GM12874 (cell line): ENCODE data around the gene PPFIA3.

Source experiments
- CTCF ChIP-seq: IDR thresholded peaks from 2 replicates; pipeline ENCODE4 v1.5.1; 2011; ENCODE audit warnings: low read depth, mild to moderate bottlenecking, control low read depth, low read length, moderate library complexity; ENCODE audit not compliant: insufficient read depth

Gene PPFIA3

GRCh38 chr19:49119411-49120324, at the start of gene PPFIA3:
TSS of gene PPFIA3 (plus strand) at chr19:49119544. CDS start at chr19:49127874, 8,330 bp downstream.
- no peak for TF ChIP-seq CTCF

DNA sequence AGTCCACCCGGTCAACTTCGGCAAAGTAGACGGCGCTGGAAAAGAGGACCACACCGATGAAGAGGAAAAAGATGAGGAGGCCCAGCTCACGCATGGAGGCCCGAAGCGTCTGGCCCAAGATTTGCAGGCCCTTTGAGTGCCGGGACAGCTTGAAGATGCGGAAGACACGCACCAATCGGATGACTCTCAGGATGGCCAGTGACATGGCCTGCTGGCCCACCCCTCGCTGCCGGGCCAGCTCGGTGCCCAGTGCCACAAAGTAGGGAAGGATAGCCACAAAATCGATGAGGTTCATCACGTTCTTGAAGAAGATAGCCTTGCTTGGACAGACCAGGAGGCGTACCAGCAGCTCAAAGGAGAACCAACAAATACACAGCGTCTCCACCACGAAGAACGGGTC, 48.9 kb upstream of the PPFIA3 start:
- TF ChIP-seq CTCF, result no peak

- no peak for TF ChIP-seq CTCF
Observed at GRCh38 chr19:49071860-49072547, 47.3 kb upstream of the PPFIA3 start.

- TF ChIP-seq CTCF, result peak; percentile 28; the same call in 1 of the 2 replicates
Observed at GRCh38 chr19:49073514-49074378, 45.6 kb upstream of the PPFIA3 start.

DNA sequence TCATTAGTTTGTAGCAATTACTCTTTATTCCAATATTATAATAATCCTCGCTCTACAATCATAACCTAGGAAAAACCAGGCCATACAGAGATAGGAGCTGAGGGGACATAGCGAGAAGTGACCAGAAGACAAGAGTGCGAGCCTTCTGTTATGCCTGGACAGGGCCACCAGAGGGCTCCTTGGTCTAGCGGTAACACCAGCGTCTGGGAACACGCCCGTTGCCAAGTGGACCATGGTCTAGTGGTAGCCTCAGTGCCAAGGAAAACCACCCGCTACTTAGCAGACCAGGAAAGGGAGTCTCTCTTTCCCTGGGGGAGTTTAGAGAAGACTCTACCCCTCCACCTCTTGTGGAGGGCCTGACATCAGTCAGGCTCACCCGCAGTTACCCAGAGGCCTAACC, 44.5 kb upstream of the PPFIA3 start:
- peak; percentile 60 for TF ChIP-seq CTCF

- no peak for TF ChIP-seq CTCF
Observed at GRCh38 chr19:49080392-49080791, 39.0 kb upstream of the PPFIA3 start.

DNA sequence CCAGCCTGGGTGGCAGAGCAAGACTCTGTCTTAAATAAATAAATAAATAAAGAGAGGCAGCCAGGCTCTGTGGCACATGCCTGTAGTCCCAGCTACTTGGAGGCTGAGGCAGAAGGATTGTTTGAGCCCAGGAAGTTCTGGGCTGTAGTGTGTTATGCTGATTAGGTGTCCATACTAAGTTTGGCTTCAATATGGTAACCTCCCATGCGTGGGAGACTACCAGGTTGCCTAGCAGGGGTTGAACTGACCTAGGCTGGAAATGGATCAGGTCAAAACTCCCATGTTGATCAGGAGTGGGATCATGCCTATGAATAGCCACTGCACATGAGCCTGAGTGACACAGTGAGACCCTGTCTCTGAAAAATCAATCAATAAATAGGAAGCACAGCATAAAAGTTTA, 38.1 kb upstream of the PPFIA3 start:
- no peak for TF ChIP-seq CTCF
